Ectodermal cell (in vitro differentiated cells): ENCODE measurements around the gene ADAMTSL3.

Experiments
- H3K27ac ChIP-seq: 2 replicates; pipeline ENCODE4 v1.7.0; 2013; ENCODE audit warnings: mild to moderate bottlenecking, low read depth, low read length; ENCODE audit not compliant: insufficient read depth, poor library complexity, severe bottlenecking
- H3K27me3 ChIP-seq: 2 replicates; pipeline ENCODE4 v1.7.0; 2013; ENCODE audit warnings: mild to moderate bottlenecking, low read length; ENCODE audit not compliant: insufficient read depth, control insufficient read depth, poor library complexity, severe bottlenecking
- H3K36me3 ChIP-seq: one replicate; pipeline ENCODE4 v1.7.0; 2013; ENCODE audit warnings: low read length; ENCODE audit not compliant: control insufficient read depth, insufficient read depth
- H3K4me1 ChIP-seq: one replicate; pipeline ENCODE4 v1.7.0; 2013; ENCODE audit warnings: low read length; ENCODE audit not compliant: control insufficient read depth, insufficient read depth
- H3K4me3 ChIP-seq: 2 replicates; pipeline ENCODE4 v1.7.0; 2013; ENCODE audit warnings: low read depth, low read length, control low read depth; ENCODE audit not compliant: insufficient read depth
- H3K9me3 ChIP-seq: 2 replicates; pipeline ENCODE4 v1.7.0; 2013; ENCODE audit warnings: mild to moderate bottlenecking, low read length, moderate library complexity; ENCODE audit not compliant: control insufficient read depth
- WGBS, 2 experiments: methylation state at CpG; one replicate each; pipeline ENCODE4 v1.1.7; 2013; ENCODE audit warnings: missing lambda C conversion rate in 2 of 2; 5-methylcytosine and 5-hydroxymethylcytosine counted together

ADAMTSL3 gene

GRCh38 chr15:83813682-83814081 lies 159.8 kb downstream of the ADAMTSL3 start:
- H3K4me1 ChIP-seq: no peaks in the 10 kb centered on the region
- H3K36me3 ChIP-seq: no peaks in the 10 kb centered on the region
- H3K9me3 ChIP-seq: no peaks in the 10 kb centered on the region
- no peak overlapping the region for H3K4me3 ChIP-seq
- no peak overlapping the region for H3K27ac ChIP-seq
- WGBS, 2 experiments: 0% methylated on average over 1 of the region's 1 CpG
- H3K27me3 ChIP-seq: no peaks in the 10 kb centered on the region

DNA sequence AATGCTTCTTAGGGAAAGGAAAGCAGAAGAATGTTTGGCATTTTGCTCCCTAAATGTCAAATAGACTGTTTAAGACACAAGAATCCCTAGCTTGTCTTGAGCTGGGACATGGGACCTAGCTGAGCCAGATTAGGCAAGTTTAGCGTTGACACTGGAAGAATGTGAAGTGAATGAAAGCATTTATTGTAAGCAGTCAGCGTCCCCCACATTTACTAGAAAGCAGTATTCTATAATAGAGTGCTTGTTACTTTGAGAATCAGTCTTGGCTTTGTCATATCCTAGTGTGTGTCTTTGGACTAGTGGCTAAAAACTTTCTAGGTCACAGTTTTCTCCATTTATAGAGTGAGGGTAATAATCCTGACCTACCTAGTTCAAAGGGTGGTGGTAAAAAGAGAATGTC lies 161.6 kb downstream of the ADAMTSL3 start:
- H3K4me3 ChIP-seq: no peak overlapping the region
- WGBS, 2 experiments: 79 to 100% methylated on average over 2 of the region's 2 CpGs
- no peaks in the 10 kb centered on the region for H3K27me3 ChIP-seq
- no peaks in the 10 kb centered on the region for H3K36me3 ChIP-seq
- H3K4me1 ChIP-seq: no peaks in the 10 kb centered on the region
- no peak overlapping the region for H3K27ac ChIP-seq
- no peaks in the 10 kb centered on the region for H3K9me3 ChIP-seq

- Histone ChIP-seq H3K36me3 (no peaks in the 10 kb centered on the region), H3K4me1 (no peaks in the 10 kb centered on the region), H3K4me3 (no peak overlapping the region), H3K9me3 (no peaks in the 10 kb centered on the region), H3K27ac (no peak overlapping the region), H3K27me3 (no peaks in the 10 kb centered on the region)
- 91 to 92% methylated on average over 8 of the region's 8 CpGs for WGBS, 2 experiments
Observed at GRCh38 chr15:83816124-83816883, 162.4 kb downstream of the ADAMTSL3 start.

GRCh38 chr15:83818591-83818990 lies 164.7 kb downstream of the ADAMTSL3 start:
- Histone ChIP-seq H3K4me3 (no peak overlapping the region), H3K27me3 (no peaks in the 10 kb centered on the region), H3K4me1 (no peaks in the 10 kb centered on the region), H3K27ac (no peak overlapping the region), H3K36me3 (no peaks in the 10 kb centered on the region), H3K9me3 (no peaks in the 10 kb centered on the region)
- WGBS, 2 experiments: 91 to 94% methylated on average over 6 to 8 of the region's 8 CpGs

GRCh38 chr15:83830381-83830780 lies 176.5 kb downstream of the ADAMTSL3 start:
- Histone ChIP-seq H3K9me3 (no peaks in the 10 kb centered on the region), H3K27ac (no peak overlapping the region), H3K4me1 (no peaks in the 10 kb centered on the region), H3K4me3 (no peak overlapping the region), H3K36me3 (no peaks in the 10 kb centered on the region), H3K27me3 (no peaks in the 10 kb centered on the region)
- WGBS, 2 experiments: 71 to 74% methylated on average over 4 of the region's 4 CpGs

GRCh38 chr15:83833569-83833968 lies 179.6 kb downstream of the ADAMTSL3 start:
- no peaks in the 10 kb centered on the region for H3K9me3 ChIP-seq
- no peaks in the 10 kb centered on the region for H3K4me1 ChIP-seq
- H3K27ac ChIP-seq: no peak overlapping the region
- no peak overlapping the region for H3K4me3 ChIP-seq
- WGBS, 2 experiments: 94 to 97% methylated on average over 3 to 4 of the region's 4 CpGs
- H3K36me3 ChIP-seq: no peaks in the 10 kb centered on the region
- no peaks in the 10 kb centered on the region for H3K27me3 ChIP-seq

DNA sequence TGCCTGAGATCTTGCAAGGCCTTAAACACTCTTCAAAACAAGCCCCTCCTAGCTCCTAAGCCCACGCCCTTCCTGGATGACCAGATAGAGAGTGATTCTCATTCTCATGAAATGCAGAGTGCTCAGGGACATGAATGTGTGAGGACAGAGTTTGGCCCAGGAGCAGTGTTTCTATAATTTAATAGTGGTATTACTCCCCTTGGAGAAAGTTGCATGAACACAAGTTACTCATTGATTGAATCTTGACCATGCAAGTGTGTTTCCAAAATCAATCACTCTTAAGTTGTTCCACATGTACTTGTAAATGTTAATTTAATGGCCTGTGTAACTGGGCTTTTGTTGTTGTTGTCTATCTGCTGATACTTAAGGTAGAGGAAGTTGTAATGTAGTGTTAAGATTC lies 181.6 kb downstream of the ADAMTSL3 start:
- H3K4me3 ChIP-seq: no peak overlapping the region
- no peaks in the 10 kb centered on the region for H3K9me3 ChIP-seq
- H3K27ac ChIP-seq: no peak overlapping the region
- no peaks in the 10 kb centered on the region for H3K4me1 ChIP-seq
- no peaks in the 10 kb centered on the region for H3K27me3 ChIP-seq
- no peaks in the 10 kb centered on the region for H3K36me3 ChIP-seq
- WGBS, 2 experiments: 83 to 88% methylated on average over 1 of the region's 1 CpG

- Histone ChIP-seq H3K36me3 (no peaks in the 10 kb centered on the region), H3K9me3 (no peaks in the 10 kb centered on the region), H3K4me3 (no peak overlapping the region), H3K4me1 (no peaks in the 10 kb centered on the region), H3K27me3 (no peaks in the 10 kb centered on the region), H3K27ac (no peak overlapping the region)
- 15 to 22% methylated on average over 6 to 7 of the region's 8 CpGs for WGBS, 2 experiments
Observed at GRCh38 chr15:83837945-83838571, 184.1 kb downstream of the ADAMTSL3 start.

GRCh38 chr15:83838763-83839162 lies 184.8 kb downstream of the ADAMTSL3 start:
- Histone ChIP-seq H3K36me3 (no peaks in the 10 kb centered on the region), H3K27me3 (no peaks in the 10 kb centered on the region), H3K9me3 (no peaks in the 10 kb centered on the region), H3K4me1 (no peaks in the 10 kb centered on the region), H3K4me3 (no peak overlapping the region), H3K27ac (no peak overlapping the region)
- 90% methylated on average over 2 of the region's 2 CpGs; no CpG with 5 or more reads in 1 of the 2 experiments for WGBS, 2 experiments

GRCh38 chr15:83842281-83842680 lies 188.4 kb downstream of the ADAMTSL3 start:
- WGBS, 2 experiments: 56 to 59% methylated on average over 5 to 6 of the region's 6 CpGs

More at GRCh38 chr15:83842281-83842680, 188.4 kb downstream of the ADAMTSL3 start:
- H3K27ac ChIP-seq: no peak overlapping the region
- H3K9me3 ChIP-seq: no peaks in the 10 kb centered on the region
- H3K27me3 ChIP-seq: no peaks in the 10 kb centered on the region
- no peak overlapping the region for H3K4me3 ChIP-seq
- H3K4me1 ChIP-seq: no peaks in the 10 kb centered on the region
- H3K36me3 ChIP-seq: no peaks in the 10 kb centered on the region
